HL-60/S4 treated with retinoic acid at 250 ng/mL for 4 days and 3 days (cell line): ENCODE data around the gene PLEKHA4.
"Not testable (repeated sequence)": the region's sequence is repeated elsewhere in the genome, so short reads cannot be mapped to it uniquely, and the experiment has no call there.

Experiments used
- in situ Hi-C: fragments of 300-500 bp; cut with MboI; formaldehyde crosslinking; loops from 2 replicates; pipeline ENCODE4 v1.7.0; 2022; ENCODE audit warnings: low sequenced_read_pairs

Gene PLEKHA4

GRCh38 chr19:48866692-48867091 lies 1.7 kb downstream of the PLEKHA4 start:
- in situ Hi-C loops, result no loop called here

GRCh38 chr19:48862827-48863226 lies 5.6 kb downstream of the PLEKHA4 start:
- in situ Hi-C loops, result no loop called here

- in situ Hi-C loops, result no loop called here
These were observed 7.1 kb downstream of the PLEKHA4 start for GRCh38 chr19:48861313-48861712.

- in situ Hi-C loops, result no loop called here
These were observed 8.5 kb downstream of the PLEKHA4 start for GRCh38 chr19:48859711-48860572.

GRCh38 chr19:48858984-48859710 lies 9.3 kb downstream of the PLEKHA4 start:
- in situ Hi-C loops, result no loop called here

GRCh38 chr19:48856921-48857320 lies 11.5 kb downstream of the PLEKHA4 start:
- in situ Hi-C loops, result no loop called here

GRCh38 chr19:48854103-48854502 lies 14.3 kb downstream of the PLEKHA4 start:
- in situ Hi-C loops, result no loop called here

- in situ Hi-C loops, result no loop called here
These were observed 14.9 kb downstream of the PLEKHA4 start for GRCh38 chr19:48853483-48853882.

GRCh38 chr19:48852292-48852691 lies 16.1 kb downstream of the PLEKHA4 start:
- in situ Hi-C loops, result no loop called here

GRCh38 chr19:48846659-48847058 lies 21.8 kb downstream of the PLEKHA4 start:
- in situ Hi-C loops, result not testable (repeated sequence)

GRCh38 chr19:48845384-48845783 lies 23.0 kb downstream of the PLEKHA4 start:
- in situ Hi-C loops, result no loop called here

GRCh38 chr19:48844472-48844871 lies 23.9 kb downstream of the PLEKHA4 start:
- in situ Hi-C loops, result no loop called here

GRCh38 chr19:48842789-48843162 lies 25.6 kb downstream of the PLEKHA4 start:
- in situ Hi-C loops, result no loop called here

GRCh38 chr19:48841571-48841970 lies 26.8 kb downstream of the PLEKHA4 start:
- in situ Hi-C loops, result no loop called here

GRCh38 chr19:48841047-48841446 lies 27.4 kb downstream of the PLEKHA4 start:
- in situ Hi-C loops, result no loop called here

- in situ Hi-C loops, result no loop called here
These were observed 30.7 kb downstream of the PLEKHA4 start for GRCh38 chr19:48837687-48838086.

GRCh38 chr19:48837051-48837524 lies 31.3 kb downstream of the PLEKHA4 start:
- in situ Hi-C loops, result no loop called here

- in situ Hi-C loops, result no loop called here
These were observed 32.1 kb downstream of the PLEKHA4 start, which contains the start of gene HSD17B14 for GRCh38 chr19:48836089-48837017. Gene HSD17B14, minus strand, starts transcription at chr19:48836491. Its CDS starts 80 bp downstream, at chr19:48836411.

GRCh38 chr19:48835734-48836088 lies 32.7 kb downstream of the PLEKHA4 start:
- in situ Hi-C loops, result no loop called here

- in situ Hi-C loops, result no loop called here
These were observed 34.4 kb downstream of the PLEKHA4 start for GRCh38 chr19:48833977-48834376.

- in situ Hi-C loops, result no loop called here
These were observed 35.4 kb downstream of the PLEKHA4 start for GRCh38 chr19:48833049-48833448.
